AG10803 (cell line): ENCODE measurements around the gene SERPINA4.

Experiments
- DNase-seq: peaks from one replicate; pipeline ENCODE4 v3.0.0; 2010; ENCODE audit warnings: low read depth
- H3K4me3 ChIP-seq: 2 replicates; pipeline ENCODE4 v1.5.1; 2011; ENCODE audit warnings: mild to moderate bottlenecking, low read length, control low read depth
- TF ChIP-seq, protein P1 (sequence below): conservative IDR thresholded peaks from 2 replicates; pipeline ENCODE4 v1.5.1; 2011; ENCODE audit warnings: mild to moderate bottlenecking, low read length, control low read depth, inconsistent platforms

SERPINA4 gene, protein sequence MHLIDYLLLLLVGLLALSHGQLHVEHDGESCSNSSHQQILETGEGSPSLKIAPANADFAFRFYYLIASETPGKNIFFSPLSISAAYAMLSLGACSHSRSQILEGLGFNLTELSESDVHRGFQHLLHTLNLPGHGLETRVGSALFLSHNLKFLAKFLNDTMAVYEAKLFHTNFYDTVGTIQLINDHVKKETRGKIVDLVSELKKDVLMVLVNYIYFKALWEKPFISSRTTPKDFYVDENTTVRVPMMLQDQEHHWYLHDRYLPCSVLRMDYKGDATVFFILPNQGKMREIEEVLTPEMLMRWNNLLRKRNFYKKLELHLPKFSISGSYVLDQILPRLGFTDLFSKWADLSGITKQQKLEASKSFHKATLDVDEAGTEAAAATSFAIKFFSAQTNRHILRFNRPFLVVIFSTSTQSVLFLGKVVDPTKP

DNA sequence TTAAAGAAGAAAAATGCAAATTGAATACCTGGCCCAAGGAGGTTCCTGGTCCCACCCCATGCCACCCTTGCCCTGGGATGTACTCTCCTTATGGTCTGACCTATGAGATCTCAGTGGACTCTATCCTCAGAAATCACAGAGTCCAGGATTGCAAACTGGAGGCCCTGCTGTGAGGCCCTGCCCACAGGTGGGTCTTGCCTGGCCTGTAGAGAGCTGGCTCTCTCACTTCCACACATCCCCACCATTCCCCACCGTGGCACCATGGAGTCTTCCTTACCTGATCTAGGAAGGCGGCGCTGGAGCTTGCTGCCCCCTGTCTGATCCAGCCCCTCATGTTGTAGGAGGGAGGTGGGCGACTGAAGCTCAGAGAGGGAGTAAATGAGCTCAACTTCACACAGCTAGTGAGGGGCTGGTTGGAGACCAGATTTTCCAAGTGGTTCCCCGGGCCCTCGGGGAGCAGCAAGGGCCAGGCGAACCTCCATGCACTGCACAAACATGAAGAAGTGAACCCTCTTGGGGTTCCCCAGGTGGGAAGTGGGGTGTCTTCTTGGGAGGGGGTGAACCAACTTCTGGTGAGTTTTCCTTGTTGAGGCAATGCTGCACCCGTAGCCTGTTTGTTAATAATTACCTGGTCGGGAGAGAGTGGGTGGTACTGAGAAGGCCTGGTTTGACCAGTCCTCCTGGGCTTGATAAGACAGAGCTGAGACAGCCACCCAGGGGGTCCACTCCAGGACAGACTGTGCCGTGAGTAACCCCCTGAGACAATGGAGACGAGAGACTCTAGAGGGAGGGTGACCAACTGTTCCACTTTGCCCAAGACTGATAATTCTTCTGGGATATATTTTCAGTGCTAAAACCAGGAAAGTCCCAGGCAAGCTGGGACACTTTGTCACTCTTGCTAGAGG is at the start of gene SERPINA4:
SERPINA4 (plus strand) TSS at position 692 of the 905 bp plus-strand sequence. CDS start 2,041 bp downstream, outside the sequence.
- TF ChIP-seq, protein P1, sequence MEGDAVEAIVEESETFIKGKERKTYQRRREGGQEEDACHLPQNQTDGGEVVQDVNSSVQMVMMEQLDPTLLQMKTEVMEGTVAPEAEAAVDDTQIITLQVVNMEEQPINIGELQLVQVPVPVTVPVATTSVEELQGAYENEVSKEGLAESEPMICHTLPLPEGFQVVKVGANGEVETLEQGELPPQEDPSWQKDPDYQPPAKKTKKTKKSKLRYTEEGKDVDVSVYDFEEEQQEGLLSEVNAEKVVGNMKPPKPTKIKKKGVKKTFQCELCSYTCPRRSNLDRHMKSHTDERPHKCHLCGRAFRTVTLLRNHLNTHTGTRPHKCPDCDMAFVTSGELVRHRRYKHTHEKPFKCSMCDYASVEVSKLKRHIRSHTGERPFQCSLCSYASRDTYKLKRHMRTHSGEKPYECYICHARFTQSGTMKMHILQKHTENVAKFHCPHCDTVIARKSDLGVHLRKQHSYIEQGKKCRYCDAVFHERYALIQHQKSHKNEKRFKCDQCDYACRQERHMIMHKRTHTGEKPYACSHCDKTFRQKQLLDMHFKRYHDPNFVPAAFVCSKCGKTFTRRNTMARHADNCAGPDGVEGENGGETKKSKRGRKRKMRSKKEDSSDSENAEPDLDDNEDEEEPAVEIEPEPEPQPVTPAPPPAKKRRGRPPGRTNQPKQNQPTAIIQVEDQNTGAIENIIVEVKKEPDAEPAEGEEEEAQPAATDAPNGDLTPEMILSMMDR, result no peak
- DNase-seq, result no peak
- no peak within 1 kb of the TSS for H3K4me3 ChIP-seq

DNA sequence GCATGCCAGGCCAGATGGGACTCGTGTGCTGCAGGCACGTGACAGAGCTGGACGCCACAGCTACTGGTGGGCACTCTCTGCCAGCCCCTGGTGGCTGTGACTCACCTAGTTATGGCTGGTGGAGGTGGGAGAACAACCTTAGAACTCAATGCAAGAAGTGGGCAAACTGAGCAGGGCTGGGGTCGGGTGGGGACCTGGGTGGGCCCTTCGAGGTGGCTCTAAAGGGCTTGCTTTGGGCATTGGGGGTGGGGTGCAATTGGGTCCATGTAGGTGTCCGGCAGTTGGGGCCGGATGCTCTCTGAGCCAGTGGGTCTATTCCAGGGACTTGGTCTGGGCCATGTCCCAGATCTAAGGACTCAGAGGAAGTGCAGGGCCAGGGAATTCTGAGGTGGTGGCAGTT is 46.9 kb upstream of the SERPINA4 start:
- H3K4me3 ChIP-seq, result no peak overlapping the region
- TF ChIP-seq, protein P1, result no peak
- DNase-seq, result no peak

DNA sequence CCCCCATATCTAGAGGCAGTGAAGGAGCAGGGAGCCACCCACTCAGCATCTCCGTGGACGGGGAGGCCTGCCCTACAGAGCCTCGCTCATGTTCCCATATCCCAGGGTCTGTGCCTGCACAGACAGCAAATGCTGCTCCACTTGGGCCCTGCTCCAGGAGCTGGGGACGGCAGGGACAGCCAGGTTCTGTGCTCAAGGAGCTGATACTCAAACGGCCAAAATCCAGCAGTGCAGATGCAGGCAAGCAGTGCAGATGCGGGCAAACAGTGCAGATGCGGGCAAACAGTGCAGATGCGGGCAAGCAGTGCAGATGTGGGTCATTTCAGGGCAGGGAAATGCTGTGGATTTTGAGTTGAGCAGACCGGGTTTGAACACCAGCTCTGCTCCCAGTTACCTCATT is 45.8 kb upstream of the SERPINA4 start:
- DNase-seq, result no peak
- TF ChIP-seq, protein P1, result no peak
- no peak overlapping the region for H3K4me3 ChIP-seq

DNA sequence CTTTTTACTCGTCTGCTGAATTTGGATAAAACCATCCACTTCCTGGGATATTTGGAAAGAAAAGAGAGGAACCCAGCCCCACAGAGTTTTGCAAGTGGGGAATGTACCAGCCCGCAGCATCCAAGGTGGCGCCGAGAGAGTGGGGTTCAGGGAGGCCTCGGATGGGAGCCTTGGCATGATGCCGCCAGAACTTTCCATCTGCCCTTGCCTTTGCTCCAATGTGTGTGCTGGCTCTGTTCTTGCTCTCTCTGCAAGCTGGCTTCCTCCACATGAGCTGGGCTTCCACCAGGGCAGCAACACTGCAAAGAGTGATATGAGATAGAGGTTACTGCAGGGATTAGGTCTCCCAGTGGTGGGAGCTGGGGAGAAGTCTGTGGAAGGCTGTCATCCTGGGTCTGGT is 45.4 kb upstream of the SERPINA4 start:
- TF ChIP-seq, protein P1, result no peak
- no peak overlapping the region for H3K4me3 ChIP-seq
- DNase-seq, result no peak

DNA sequence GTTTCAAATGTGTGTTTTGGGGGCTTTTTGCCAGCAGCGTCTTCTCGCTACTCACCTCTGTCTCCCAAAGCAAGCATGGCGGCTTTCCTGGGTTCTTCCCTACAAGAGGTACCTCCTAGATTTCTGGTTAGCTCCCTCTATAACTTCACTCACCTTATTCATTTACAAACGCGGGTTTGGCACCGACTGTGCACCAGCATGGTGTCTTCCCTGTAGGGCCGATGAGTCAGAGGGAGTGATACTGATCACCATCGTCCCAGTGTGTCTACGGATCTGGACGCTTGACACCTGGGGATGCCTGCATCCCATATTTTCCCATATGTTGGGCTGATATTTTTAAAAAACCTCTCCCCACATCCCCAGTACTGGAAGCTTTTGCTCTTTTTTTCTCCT is 44.0 kb upstream of the SERPINA4 start:
- H3K4me3 ChIP-seq, result no peak overlapping the region
- DNase-seq, result no peak
- TF ChIP-seq, protein P1, result no peak

DNA sequence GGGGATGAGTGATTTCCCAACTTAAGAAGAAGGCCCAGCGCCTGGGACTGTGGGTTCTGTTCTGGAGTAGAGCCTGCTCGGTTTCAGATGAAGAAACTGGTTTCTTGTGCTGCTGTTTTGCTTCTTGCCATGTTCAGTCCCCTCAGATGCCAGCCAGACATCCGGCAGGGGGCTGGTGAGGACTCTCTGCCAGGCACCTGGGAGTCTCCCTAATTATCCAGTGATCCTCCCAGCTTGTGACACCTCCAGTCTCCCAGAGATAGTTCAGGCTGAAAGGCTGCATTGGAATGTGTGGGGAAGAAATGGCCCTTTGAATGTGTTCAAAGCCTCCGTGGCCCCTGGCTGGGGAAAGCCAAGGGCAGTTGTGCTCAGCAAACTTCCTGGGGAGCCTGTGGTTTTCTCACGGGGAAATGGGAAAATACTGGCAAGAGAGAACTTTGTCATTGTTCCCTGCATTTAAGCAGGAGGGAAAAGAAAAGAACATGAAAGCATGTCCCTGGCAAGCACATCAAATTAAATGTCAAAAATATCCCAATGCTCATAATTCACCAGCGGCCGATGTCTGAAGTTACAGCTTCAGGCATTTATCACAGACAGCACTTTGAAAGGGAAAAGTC is 43.5 kb upstream of the SERPINA4 start:
- H3K4me3 ChIP-seq, result no peak overlapping the region
- TF ChIP-seq, protein P1, result no peak
- DNase-seq, result no peak
